HL-60/S4 treated with retinoic acid at 250 ng/mL for 4 days and 3 days (cell line): Measurements from ENCODE around the gene RAB27A.
"Not testable (repeated sequence)": the region's sequence is repeated elsewhere in the genome, so short reads cannot be mapped to it uniquely, and the experiment has no call there.

Experiments
- in situ Hi-C: fragments of 300-500 bp; cut with MboI; formaldehyde crosslinking; loops from 2 replicates; pipeline ENCODE4 v1.7.0; 2022; ENCODE audit warnings: low sequenced_read_pairs

The RAB27A gene

GRCh38 chr15:55253580-55253979 lies 36.0 kb downstream of the RAB27A start:
- in situ Hi-C loops = no loop called here

DNA sequence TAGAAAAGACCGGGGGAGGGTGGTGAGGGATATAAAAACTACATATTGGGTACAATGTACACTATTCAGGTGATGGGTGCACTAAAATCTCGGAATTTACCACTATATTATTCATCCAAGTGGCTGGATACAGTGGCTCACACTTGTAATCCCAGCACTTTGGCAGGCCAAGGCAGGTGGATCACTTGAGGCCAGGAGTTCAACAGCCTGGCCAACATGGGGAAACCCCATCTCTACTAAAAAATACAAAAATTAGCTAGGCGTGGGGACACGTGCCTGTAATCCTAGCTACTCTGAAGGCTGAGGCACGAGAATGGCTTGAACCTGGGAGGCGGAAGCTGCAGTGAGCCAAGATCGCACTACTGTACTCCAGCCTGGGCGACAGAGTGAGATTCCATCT lies 37.4 kb downstream of the RAB27A start:
- in situ Hi-C loops = not testable (repeated sequence)

DNA sequence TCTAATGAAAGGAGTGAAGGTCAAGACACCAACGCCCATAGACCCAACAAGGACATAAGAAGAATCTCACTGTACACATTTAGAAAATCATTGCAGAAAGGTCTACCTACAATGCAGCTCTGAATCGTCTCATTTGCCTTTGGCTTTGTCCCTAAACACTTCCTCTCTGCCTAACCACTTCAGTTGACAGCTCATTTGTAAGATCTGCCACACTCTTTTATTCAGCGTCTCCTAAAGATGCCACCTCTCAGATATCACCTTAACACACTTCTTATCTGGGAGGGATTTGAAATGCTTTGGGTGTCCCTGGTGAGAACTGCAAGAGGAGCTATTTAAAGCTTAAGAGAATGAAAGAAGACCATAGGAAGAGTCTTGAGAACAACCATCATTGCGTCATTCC lies 38.7 kb downstream of the RAB27A start:
- in situ Hi-C loops = no loop called here

DNA sequence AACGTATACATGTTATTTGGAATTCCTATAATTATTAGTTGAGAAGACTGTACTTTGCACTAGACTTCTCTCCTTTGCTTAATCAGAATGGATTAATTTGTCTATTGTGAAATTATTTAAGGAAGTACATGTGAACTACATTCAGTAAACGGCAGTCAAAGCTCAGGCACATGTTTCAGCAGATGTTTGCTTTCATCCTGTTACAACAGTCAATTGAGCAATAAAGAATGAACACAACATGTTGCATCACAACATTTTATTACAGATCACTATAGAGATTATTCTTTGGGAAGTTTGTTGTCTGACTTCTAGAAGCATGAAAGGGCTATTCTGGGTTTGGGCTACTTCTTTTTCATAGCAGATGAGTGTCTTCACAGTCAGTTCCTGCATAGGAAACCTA lies 39.2 kb downstream of the RAB27A start:
- in situ Hi-C loops = no loop called here

DNA sequence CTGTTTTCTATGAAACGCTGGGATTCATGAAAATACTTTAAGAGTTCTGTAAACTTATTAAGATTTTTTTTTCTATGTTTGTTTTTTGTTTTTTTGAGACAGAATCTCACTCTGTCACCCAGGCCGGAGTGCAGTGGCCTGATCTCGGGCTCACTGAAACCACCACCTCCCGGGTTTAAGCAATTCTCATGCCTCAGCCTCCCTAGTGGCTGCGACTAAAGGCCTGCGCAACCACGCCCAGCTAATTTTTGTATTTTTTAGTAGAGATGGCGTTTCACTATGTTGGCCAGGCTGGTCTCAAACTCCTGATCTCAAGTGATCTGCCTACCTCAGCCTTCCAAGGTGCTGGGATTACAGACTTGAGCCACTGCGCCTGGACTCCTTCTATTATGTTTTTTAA lies 39.7 kb downstream of the RAB27A start:
- in situ Hi-C loops = not testable (repeated sequence)

DNA sequence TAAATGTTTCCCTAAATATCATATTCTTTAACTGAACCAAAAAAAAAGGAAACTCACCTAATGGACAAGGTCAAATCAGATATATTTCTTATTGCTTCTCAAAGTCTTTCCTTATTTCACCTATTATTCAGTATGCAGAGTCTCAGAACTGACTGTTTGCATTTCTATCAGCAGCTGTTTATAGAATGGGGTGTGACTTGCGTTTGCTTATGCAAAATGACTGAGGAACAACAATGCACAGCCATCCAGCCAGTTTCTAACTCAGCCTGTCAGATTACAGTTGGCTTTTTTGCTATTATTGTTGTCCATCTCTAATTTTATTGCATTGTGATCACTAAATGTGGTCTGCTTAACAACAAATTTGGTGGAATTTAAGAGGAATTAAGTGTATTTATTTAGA lies 40.7 kb downstream of the RAB27A start:
- in situ Hi-C loops = no loop called here

DNA sequence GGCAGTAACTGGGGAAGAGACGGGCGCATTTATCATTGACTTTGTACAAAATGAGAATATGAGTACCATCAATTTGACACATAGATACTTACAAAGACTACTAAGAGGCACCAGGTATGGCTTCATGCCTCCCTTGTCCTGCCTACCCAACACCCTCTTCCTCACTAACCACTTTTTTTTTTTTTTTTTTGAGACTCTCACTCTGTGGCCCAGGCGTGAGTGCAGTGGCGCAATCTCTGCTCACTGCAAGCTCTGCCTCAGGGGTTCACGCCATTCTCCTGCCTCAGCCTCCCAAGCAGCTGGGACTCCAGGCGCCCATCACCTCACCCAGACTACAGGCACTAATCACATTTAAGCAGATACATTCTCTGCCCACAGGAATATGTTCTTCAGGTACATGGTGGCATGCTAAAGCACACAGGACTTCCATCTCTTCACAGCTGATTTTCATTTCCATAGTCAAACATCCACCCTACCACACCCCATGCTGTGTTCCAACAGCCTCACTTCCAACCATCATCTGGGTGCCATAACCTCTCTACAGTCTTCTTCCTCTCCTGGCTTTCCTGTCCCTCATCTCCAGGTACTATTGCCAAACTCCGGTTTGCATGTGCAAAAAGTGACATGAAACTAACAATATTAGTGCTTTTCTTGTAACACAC lies 41.7 kb downstream of the RAB27A start:
- in situ Hi-C loops = no loop called here

DNA sequence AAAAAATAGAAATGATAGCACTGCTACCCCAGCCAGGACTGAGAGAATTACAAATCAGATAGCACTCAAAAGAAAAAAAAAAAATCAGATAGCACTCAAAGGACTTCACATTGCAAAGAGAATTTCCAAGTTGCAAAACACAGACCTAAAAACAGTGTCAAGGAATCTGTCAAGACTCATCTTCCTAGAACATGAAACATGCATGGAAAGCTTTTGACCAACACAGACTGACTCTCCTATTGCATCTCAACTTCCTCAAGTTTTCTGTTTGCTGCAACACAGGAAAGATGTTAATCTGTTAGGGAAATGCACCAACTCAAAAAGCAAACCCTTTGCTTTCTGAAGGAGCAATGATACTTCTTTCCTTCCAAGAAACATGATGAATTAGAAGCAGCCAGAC lies 42.3 kb downstream of the RAB27A start:
- in situ Hi-C loops = no loop called here

DNA sequence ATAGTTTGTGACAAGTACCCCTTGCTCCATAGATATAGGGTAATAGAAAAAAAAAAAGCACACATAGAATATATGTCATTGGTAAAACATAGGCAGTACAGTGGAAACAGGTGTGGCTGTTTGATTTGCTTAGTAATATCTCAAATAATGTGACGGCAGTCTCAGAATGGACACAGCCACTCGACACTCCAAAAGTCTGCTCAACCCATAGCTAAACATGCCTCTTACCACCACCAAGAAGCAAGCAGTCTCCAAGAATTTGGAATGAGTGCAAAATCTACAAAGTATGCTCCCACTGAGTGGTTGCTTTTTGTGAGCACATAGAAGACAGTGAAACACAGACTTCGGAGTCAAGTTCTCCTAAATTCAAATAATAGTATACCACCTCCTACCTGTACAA lies 43.0 kb downstream of the RAB27A start:
- in situ Hi-C loops = no loop called here

GRCh38 chr15:55245059-55245458 lies 44.6 kb downstream of the RAB27A start:
- in situ Hi-C loops = no loop called here

DNA sequence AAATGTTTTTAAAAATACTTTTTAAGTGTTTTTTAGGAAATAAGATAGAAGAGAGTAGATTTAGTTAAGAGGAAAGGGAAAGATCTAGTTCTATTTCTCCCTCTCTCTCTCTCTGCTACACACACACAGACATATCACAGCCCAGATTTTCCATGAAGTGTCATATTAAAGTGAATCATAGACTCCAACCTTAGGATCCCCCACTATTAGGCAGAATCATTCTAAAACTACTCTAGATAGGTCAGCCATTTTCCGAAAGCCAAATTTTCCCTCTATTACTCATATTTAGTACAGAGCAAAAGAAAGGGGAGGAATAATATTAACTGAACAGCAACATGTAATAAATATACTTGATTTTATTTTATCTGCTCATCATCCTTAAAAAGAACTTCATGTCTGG lies 47.7 kb downstream of the RAB27A start:
- in situ Hi-C loops = no loop called here

GRCh38 chr15:55241186-55241585 lies 48.4 kb downstream of the RAB27A start:
- in situ Hi-C loops = no loop called here

GRCh38 chr15:55240125-55240760 lies 49.4 kb downstream of the RAB27A start:
- in situ Hi-C loops = no loop called here

DNA sequence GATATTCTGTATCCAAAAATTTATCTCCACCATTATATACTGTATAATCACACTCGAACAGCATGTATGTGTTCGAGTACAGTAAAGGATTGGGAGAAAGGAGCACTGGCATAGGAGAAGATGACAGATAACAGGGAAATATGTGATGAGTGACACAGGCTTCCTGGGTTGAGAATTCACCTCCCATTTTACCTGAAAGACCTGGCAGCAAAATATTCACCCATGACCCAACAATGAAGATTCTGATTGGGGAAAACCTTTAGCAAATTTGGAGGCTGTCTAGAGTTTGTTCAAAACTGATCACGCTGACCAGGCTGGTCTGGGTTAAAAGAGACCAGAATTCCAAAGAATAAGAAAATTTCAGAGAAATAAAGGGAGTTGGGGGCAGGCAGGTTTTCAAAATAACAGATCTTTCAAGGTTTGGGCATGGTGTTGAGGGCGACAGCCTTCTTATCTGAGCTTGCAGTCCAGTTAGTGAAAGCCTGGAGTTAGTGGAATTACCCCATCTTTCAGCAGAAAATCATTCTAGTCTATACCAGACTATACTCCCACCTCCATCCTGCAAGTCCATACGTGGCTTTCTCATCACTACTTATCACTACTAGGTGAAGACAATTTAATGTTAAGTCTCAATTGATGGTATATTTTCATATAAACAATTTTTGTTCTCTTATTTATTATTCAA lies 50.0 kb downstream of the RAB27A start:
- in situ Hi-C loops = no loop called here

- in situ Hi-C loops = no loop called here
These were observed 50.7 kb downstream of the RAB27A start for GRCh38 chr15:55238877-55239276.

DNA sequence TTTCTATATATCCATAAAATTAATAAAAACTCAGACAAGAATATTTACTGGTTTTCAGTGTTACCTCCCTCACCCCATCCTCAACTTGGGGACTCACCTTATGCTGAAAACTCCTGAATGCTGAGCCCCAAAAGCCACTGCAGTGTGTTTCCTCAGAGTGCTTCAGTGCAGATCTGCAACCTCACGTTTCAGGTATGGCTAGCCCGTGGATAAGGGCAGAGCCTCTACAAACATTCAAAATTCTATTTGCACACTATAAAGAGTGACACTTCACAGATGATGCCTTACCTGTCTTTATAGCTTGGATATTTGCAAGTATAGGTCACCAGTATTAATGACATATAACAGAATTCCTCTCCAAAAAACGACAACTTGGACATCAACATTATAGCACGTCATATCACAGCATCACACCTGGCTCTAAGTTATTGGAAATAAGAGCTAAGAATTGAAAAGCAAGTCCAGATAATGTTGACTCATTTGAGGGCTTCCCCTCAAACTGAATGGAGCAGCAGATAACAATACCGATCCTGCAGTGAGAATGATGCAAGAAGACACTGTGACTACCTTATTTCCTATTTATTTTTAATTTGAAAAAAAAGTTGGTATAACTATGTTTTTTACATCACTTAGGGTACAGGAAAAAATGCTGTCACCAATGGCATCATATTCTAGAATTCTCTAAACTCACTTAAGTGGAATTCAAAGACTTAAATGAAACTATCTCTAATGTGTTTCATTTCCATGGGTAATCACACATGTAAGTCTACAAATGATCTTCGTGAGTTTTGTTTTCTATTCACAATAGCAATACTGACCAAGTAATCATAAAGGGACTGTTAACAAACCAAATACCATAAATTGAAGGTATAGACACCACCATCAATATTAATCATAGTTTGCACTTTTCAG lies 52.1 kb downstream of the RAB27A start:
- in situ Hi-C loops = no loop called here

DNA sequence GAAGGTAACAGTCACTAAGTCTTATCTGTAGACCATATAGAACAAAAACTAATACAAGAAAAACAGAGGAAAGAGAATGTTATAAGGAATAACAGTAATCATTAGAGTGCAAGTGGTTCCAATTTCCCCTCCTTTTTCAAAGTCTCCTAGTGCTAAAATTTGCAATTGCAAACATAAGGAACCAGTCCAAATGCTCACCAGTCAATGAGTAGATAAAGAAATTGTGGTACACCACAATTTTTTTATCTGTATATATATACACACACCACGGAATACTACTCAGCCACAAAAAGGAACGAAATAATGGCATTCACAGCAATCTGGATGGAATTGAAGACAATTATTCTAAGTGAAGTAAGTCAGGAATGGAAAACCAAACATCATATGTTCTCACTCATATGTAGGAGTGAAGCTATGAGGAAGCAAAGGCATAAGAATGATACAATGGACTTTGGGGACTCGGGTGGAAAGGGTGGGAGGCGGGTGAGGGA lies 54.0 kb downstream of the RAB27A start:
- in situ Hi-C loops = no loop called here

DNA sequence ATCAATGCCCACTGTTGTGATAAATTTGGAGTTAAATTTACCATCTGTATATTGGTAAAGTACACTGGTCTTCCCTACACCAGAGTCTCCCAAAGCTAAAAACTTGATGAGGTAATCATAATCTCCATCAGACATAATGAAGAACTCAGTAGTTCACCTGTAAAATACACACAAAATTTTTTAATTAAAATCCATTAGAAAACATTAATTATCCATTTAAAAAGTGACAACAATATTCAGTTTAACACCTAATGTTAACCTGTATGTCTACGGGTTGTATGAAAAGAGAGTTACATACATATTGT lies 54.9 kb downstream of the RAB27A start:
- in situ Hi-C loops = no loop called here

- in situ Hi-C loops = no loop called here
These were observed 55.4 kb downstream of the RAB27A start for GRCh38 chr15:55234104-55234799.

DNA sequence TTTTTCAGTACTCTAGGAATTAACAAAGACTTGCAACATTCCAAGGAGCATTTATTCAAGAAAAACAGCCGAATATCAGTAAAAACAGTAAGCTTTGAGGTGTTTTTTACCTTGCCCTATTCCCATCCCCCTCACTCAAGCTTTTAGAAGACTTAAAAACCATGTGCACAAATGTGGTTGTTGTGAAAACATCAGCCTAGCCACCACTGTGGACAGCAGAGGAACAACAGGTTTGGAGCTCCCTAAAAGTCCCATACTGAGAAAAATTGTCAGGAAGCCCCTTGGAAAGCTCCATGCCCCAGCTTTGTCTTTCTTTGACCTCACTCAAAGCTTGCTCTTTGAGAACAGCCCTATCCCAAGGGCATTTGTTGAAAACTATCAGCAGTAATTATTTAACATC lies 58.2 kb downstream of the RAB27A start:
- in situ Hi-C loops = no loop called here

DNA sequence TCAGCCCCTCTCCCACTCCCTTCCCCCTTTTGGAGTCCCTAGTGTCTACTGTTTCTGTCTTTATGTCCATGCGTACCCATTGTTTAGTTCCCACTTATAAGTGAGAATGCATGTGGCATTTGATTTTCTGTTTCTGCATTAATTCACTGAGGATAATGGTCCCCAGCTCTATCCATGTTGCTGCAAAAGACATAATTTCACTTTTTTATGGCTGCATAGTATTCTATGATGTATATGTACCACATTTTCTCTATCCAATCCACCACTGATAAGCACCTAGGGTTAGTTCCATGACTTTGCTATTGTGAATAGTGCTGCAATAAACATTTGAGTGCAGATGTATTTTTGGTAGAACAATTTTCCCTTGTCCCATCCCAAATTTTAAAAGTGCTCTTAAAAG lies 58.7 kb downstream of the RAB27A start:
- in situ Hi-C loops = no loop called here
